H4 (cell line): ENCODE results near the gene HDGF. TPM values are rescaled to one million over a fixed set of nuclear protein-coding genes. Genes with fewer than 3 reads are reported as not detected.
"Not testable (repeated sequence)": the region's sequence is repeated elsewhere in the genome, so short reads cannot be mapped to it uniquely, and the experiment has no call there.

Experiments
- DNase-seq: peaks from one replicate; pipeline ENCODE4 v3.0.0-alpha.2; 2015; ENCODE audit warnings: low spot score
- total RNA-seq: library from RNA; depleted of rRNA; stranded (reverse); fragments of >200 nt; shearing (Covaris generic); gene quantifications from 2 replicates; pipeline ENCODE4 v1.2.3, GENCODE V29; 2014

Gene HDGF
- total RNA-seq, 1 experiment from 2014 or later, result 168 TPM

- peak; percentile 99 for DNase-seq
These were observed 15.8 kb upstream of the HDGF start, which contains the start of gene PRCC for GRCh38 chr1:156767101-156767878. Gene PRCC, plus strand, starts transcription at chr1:156767535. Its CDS starts 237 bp downstream, at chr1:156767772.

- DNase-seq, result no peak
These were observed 15.0 kb upstream of the HDGF start for GRCh38 chr1:156766298-156767100.

DNA sequence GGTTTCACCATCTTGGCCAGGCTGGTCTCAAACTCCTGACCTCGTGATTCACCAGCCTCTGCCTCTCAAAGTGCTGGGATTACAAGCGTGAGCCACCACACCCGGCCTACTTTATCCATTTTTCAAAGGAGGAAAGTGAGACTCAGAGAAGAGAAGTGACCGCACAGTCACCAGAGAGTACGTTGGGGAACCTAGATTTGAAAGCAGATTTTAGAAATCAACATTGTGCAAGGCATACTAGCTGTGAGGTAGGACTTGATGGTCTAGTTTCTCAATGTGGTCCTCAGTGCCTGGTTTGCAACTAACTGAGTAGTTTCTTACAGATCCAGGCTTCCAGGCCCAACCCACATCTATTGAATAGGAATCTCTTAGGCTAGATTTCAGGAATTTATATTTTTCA is 14.2 kb upstream of the HDGF start:
- no peak for DNase-seq

GRCh38 chr1:156765136-156765535 is 13.7 kb upstream of the HDGF start:
- not testable (repeated sequence) for DNase-seq

GRCh38 chr1:156760796-156761104 is 9.3 kb upstream of the HDGF start:
- DNase-seq, result no peak

DNA sequence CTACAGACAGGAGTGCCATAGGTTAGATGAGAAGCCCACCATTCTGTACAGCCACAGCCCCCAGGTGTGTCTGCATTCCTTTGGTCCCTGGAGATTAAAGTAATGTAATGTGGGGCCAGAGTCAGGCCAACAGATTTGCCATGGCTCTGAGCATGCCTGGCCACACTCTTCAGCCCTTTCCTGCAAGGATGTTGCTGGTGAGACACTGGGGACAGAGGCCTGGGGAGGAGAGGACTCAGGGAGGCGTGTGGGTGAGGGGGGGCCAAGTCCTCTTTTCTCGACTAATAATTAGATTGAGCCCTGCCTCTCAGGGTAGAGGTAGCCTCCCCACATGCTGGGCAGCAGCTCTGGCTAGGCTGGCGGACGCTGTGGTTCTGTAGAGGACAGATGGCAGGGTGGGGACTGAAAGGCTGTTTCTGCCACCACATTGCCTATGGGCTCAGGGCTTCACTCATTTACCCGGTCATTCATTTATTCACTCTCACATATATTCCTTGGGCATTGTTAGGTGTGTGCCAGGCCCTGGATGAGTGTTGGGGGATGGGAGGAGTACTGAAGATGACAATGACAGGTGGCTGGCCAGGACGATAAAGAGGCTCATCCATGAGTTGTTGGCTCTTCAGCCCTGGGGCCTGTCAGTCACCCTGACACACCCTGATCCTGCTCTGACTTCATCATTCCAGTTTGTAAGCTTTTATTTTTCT is 8.8 kb upstream of the HDGF start:
- DNase-seq, result no peak

DNA sequence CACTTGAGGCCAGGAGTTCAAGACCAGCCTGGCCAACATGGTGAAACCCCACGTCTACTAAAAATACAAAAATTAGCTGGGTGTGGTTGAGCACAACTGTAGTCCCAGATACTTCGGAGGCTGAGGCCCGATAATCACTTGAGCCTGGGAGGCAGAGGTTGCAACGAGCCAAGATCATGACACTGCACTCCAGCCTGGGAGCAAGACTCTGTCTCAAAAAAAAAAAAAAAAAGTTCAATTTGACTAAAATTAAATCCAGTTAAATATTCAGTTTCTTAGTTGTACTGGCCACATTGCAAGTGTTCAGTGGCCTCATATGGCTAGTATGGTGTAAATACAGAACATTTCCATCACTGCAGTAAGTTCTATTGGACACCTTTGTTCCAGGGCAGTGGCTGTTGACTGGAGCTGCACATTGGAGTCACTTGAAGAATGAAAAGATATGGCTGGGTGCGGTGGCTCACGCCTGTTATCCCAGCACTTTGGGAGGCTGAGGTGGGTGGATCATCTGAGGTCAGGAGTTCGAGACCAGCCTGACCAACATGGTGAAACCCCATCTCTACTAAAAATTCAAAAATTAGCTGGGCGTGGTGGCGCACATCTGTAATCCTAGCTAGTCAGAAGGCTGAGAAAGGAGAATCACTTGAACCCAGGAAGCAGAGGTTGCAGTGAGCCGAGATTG is 6.2 kb upstream of the HDGF start:
- DNase-seq, result not testable (repeated sequence)

DNA sequence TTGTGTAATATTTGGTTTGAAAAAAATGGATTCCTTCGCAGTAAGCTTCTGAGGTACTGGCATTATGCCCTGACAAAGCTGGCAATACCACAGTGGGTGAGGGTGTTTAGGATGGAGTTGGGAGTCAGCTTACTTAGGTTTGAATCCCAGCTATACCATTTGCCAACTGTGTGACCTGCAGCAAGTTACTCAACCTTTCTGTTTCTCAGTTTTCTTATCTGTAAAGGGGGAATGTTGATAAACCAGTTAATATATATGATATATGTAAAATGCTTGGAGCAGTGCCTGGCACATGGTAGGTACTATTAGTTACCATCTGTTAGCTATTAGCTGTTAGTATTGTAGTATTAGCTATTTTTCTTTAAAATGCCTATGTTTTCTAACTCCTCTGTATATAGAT is 4.9 kb upstream of the HDGF start:
- DNase-seq, result no peak

DNA sequence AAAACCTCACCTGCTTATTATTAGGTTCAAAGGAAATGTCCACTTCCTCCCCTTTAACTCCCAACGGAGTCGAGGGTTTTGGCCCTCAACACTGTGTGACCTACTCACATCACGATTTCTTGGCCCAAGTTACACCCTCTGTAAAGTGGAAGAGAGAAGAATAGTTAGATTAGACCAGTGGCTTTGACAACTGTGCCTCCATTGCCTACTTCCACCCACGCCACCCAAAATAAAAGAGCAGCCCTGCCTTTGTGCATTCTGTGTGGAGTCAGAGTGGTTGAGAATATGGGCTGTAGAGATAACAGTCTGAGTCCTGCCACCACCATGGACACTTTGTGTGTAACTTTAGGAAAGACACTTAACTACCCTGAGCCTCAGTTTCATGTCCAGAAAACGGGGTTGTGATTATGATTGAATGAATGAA is 4.1 kb upstream of the HDGF start:
- no peak for DNase-seq

DNA sequence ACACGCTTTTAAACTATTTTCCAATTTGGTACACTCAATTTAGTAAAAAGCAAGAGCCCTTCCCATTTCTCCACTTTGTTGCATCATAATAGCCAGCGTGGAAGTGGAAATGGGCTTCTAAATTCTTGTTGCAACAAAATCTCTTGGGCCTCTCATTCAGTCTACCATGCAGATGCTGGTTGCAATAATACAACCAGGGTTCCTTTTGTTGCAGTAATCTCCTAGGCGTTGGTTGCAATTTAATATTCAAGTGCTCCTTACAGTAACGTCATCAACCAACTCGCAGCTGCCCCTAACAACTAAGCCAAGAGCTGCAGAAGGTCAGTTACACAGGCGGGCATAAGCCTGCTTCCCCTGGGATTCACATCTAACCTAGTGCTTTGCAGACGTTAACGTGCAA is 2.7 kb upstream of the HDGF start:
- no peak for DNase-seq

- DNase-seq, result no peak
These were observed 1.5 kb upstream of the HDGF start for GRCh38 chr1:156752843-156753482.

- DNase-seq, result peak; percentile 95
These were observed 444 bp upstream of the HDGF start for GRCh38 chr1:156751757-156752481.

DNA sequence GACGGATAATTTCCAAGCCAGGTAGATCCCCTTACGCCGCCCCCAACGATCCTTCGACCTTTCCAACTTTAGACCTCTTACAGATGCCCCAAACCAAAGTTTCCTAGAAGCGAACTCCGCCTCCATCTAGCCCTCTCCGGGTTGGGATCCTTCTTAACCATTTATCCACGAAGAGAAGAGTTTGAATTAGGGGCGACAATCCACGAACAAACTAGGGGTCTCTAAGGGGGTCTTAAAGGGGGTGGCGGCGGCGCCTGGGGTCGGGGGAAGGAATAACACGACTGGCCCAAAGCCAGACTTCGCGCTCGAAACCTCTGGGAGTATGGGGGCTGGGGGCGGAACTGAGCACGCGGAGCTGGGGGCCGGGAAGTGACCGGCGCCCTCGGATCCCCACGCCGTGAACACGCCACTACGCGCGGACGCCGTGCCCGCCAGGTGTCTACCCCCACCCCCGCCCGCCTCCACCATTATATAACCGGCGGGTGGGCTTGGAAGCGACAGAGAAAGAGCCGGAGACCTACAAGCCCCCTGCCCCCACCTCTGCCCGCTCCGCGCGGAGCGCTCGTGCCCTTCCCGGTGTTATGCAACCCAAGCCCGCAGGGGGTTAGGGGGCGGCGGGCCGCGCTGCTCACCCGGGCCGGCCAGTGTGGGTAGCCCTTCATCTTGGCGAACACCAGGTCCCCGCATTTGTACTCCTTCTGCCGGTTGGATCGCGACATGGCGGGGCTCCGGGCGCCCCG is 594 bp downstream of the HDGF start:
- peak; percentile 3 for DNase-seq

DNA sequence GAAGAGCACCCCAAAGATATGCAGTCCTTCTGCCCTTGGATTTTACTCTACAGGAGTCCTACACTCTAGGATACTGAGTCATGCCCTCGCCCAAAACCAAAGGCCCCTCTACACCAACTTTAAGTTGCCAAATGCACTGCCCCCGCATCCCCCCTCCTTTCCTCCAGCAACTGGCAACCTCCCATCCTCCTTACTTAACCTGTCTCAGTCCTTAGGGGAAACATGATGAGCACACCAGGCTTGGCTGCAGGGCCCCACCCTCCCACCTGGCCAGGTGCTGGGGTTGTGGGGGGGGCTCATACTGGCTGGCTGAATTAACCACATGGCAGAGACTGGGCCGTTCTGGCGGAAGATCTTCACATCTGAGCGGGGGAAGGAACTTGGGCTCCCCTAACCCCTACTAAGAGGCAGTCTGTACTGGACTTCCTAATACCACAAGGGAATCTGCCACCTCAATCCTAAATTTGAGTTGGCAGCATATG is 1.2 kb downstream of the HDGF start:
- peak; percentile 4 for DNase-seq

DNA sequence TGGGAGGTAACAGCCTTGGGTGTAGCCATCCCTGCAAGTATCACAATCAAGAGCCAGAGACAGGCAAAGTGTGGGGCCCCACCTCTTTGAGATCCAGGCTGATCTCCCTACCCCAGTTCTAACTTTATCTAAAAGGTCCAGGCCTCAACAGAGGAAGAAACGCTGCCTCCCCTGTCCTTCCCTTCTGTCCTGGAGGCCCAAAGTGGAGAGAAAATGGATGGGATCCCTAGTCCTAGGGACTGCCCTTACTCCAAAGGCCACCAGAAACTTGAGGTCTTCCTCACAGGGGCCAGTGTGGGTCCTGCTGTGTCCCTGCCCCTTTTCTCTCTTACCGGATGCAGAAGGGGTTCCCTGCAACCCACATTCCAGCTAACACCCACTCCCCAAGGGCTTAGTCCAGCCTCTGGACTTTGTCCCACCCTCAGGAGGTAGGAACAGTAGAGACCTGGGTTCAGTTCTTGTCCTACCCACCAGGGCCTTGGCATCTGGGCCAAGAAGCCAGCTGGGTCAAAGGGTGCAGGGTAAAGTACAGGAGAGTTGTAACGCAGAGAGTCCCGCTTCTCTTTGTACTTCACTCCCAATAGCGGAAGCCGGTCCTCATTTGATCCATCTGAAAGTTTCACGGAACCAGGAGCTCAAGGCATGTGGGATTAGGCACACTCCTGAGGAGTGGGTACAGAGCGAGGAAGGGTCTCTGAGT is 1.9 kb downstream of the HDGF start:
- peak; percentile 2 for DNase-seq

GRCh38 chr1:156748670-156749418 is 2.6 kb downstream of the HDGF start:
- peak; percentile 15 for DNase-seq

DNA sequence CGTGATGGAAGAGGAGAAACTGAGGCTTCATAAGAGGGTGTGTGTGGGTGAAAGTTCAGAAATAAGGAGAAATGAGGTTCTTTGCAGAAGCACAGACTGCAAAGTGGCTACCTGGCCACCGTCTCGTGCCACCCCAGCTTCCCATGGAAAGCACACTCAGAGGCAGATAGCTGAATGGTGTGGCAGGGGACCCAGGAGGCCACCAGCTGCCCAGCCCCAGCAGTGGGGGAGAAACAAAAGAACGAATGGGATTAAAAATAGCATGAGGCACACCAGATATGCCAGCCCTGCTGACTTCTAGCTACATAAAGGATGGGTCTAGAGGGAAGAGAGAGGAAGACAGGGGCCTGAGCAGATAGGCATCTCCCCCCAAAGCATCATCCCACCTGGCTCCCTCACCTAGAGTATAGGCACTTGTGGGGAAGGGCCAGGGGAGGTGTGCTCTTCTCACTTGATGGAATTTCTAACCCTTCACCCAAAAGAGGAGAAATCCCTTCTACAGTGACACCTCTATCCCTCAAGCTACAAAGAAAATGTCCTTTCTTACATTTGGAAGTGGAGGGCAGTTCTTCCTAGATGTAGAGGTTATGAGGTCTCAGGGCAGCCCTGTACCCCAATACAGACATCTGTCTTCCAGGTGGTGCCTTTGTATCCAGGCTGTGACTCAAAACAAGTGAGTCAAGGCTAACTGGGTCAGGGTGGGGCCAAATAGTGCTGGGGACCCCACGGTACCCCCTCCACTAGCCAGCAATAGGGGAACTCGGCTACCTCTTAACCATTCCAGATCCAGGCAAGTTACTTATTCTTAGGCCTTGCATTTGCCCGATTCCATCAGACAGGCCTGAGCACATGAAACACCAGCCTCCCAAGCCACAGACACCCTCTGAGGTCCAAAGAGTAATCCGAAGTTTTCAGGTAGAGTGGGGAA is 3.5 kb downstream of the HDGF start:
- peak; percentile 7 for DNase-seq
